ENCODE measurements around the gene PRDM16.

DNA sequence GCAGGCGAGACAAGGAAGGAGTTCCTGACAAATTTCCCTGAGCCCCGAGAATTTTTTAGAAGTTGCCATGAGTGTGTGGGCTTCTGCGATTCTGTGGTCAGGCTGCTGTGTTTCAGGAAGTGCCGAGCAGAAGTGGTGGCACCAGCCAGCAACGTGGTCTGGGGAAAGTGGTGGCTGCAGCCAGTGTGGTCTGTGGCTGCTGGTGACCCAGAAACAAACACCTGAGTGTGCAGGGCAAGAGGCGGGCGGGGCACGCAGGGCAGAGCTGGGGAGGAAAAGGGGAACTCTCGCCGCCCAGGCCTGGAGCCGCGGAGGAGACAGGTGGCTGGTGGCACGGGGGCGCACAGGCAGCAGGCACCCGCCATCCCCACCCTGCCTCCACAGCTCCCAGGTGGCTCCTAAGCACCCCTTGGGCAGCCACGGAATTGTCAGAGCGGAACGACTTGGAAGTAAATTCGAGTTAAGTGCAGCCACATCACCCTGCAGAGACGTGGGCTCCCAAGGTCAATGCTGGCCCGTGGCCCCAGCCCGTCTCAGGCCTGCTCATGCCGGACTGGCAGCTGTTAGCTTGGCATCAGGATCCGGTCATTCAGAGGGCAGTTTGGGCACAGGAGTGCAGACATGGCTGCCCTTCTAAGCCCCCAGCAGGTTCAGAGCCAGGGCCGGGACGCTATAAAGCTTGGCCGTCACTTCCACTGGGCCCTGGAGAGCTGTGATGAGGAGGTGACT is 25.1 kb downstream of the PRDM16 start:
- TF ChIP-seq, protein P1, sequence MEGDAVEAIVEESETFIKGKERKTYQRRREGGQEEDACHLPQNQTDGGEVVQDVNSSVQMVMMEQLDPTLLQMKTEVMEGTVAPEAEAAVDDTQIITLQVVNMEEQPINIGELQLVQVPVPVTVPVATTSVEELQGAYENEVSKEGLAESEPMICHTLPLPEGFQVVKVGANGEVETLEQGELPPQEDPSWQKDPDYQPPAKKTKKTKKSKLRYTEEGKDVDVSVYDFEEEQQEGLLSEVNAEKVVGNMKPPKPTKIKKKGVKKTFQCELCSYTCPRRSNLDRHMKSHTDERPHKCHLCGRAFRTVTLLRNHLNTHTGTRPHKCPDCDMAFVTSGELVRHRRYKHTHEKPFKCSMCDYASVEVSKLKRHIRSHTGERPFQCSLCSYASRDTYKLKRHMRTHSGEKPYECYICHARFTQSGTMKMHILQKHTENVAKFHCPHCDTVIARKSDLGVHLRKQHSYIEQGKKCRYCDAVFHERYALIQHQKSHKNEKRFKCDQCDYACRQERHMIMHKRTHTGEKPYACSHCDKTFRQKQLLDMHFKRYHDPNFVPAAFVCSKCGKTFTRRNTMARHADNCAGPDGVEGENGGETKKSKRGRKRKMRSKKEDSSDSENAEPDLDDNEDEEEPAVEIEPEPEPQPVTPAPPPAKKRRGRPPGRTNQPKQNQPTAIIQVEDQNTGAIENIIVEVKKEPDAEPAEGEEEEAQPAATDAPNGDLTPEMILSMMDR (IDR thresholded peaks at IDR 0.05) = no peak
- no peak for TF ChIP-seq POLR2A (IDR thresholded peaks at IDR 0.05)
